ENCODE measurements around the gene USP1.

USP1 gene

GRCh38 chr1:62426237-62426636 is 10.6 kb upstream of the USP1 start:
- no peak for DNase-seq (ENCODE audit: low read depth in 2 of 2)

GRCh38 chr1:62426794-62427193 is 10.1 kb upstream of the USP1 start:
- DNase-seq (ENCODE audit: low read depth in 2 of 2), result no peak

DNA sequence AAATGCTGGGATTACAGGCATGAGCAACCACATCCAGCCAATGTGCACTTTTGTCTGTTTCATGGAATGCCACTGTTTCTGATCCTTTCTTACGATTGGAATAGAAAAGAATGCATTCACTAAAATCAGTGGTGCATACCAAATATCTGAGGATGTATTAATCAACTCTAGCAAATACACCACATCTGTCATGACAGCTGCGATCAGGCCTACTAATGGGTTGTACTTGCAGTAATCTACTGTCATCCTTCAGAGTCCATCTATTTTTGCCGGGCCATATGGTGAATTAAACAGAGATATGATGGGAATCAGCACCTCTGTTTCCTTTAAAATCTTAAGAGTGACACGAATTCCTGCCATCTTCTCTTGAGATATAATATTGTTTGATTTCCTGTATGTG is 8.5 kb upstream of the USP1 start:
- no peak for DNase-seq (ENCODE audit: low read depth in 2 of 2)

GRCh38 chr1:62429581-62429980 is 7.3 kb upstream of the USP1 start:
- DNase-seq (ENCODE audit: low read depth in 2 of 2), result no peak

DNA sequence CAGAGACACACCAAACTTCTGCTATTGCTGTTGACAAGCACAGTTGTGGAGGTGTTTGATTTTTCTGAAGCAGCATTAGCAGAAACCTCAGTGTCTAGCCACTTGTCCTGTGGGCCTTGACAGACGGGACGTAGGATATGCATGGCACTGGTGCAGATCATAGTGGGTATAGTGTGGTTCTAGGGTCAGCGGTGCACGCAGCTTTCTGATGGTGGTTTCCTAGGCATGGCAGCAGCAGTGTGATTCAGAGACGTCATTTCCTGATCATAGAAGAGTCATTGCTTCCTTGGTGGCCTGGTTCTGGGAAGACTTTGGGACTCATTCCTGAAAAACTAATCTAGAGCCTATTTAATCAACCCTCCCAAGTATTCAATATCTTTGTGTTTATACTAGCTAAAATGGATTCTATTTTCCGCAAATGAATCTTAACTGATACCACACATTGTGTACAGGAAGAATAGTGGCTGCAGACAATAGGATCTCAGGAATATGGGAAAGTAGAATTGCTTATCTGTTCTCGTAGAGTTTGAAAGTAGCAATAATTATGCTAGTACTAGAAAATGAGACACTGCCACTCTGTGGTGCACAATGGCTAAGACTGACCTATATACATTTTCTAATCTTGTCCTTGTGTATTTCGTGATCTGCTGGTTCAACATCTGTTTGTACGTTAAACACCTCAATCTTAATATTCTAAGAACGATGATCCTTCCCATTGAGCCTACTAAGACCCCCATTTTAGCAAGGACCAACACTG is 2.8 kb upstream of the USP1 start:
- DNase-seq (ENCODE audit: low read depth in 2 of 2), result no peak

DNA sequence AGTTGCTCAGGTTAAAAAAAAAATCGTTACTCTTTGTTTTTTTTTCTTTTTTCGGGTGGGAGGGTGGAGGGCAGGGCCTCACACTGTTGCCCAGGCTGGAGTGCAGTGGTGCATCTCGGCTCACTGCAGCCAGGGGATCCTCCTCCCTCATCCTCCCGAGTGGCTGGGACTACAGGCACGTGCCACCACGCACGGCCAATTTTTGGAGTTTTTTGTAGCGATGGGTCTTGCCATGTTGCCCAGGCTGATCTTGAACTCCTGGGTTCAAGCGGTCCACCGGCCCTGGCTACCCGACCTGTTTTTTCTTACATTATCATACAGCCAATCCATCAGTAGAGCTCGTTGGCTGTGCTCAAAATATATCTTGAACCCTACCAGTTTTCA is 2.2 kb upstream of the USP1 start:
- DNase-seq (ENCODE audit: low read depth in 2 of 2), result no peak

DNA sequence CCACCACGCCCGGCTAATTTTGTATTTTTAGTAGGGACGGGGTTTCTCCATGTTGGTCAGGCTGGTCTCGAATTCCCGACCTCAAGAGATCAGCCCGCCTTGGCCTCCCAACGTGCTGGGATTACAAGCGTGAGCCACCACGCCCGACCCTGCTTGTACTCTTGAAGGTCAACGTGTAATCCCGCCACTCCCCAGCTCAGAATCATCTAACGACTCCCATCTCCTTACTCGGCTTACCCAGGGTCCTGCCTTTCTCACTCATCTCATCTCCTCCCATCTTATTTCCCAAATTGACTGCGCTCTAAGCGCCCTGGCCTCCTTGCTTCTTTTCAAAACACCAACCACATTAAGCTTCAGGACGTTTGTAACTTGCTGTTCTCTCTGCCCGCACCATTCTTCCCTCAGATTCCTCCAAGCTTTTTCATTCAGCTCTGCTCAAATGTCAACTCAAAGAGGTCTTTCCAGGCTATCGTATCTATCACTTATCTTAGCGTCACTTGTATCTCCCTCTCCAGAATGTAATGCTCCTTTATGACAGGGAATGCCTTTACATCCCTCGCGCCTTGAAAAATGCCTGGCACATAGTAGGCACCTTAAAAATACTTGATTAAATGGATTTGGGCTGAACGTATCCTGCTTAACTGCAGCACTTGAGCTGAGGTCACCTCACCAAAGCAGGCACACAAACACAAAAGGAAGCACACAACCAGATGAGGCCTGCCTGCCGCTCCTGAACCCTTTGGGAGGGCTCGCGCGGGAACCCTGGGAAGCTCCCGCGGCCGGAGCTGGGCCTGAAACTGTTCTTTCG is 1.4 kb upstream of the USP1 start:
- no peak for DNase-seq (ENCODE audit: low read depth in 2 of 2)

- peak in 1 of 2 experiments; percentile 13 for DNase-seq (ENCODE audit: low read depth in 2 of 2)
These were observed 797 bp upstream of the USP1 start for GRCh38 chr1:62436039-62436465.

DNA sequence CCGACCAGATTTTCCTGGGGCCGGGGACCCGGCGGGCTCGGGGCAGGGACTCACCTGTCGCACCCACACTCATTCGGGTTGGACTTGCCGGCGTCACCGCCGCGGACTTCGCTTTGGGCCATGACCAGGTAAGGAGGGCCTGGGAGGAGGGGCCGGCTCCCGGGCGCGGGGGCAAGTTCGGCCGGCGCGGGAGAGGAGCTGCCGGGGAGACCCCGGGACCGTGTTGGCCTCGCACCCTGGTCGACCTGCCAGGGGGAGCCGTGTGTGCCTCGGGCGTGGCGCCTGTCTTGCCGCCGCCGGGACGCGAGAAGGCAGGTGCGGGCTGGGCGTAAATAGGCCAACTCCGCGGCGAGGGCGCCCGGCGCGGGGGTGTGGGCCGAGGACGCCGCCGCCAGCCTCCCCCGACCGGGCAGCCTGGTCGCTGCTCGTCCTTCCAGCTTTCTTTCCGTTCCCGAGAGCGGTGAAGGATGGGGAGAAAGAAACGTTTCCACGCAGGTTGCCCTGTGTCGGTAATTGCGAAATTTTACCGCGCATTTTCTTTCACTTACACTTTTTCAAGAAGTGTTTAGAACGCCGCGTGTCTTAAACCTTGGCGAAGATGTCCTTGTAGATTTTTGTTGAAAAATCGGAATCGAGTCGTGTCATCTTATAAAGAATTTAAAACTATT is 558 bp downstream of the USP1 start:
- no peak for DNase-seq (ENCODE audit: low read depth in 2 of 2)

DNA sequence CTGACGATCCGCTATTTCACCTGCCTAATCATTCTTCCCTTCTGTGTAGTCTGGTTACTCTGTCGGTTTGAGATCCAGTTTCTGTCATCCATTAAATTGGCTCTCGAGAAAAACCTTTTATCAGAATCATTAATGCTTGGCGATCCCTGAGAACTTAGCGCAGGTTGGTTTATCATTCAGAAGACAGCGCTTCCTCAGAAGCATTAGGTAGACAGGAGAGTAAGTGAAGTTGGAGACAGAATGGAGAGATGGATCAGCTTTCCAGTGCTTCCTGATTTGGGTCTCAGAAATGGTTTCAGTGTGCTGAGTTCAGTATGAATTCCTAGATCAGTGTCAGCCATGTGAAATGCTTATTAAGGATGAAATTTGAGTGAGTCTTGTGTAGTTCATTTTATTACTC is 1.3 kb downstream of the USP1 start:
- DNase-seq (ENCODE audit: low read depth in 2 of 2), result no peak

- no peak for DNase-seq (ENCODE audit: low read depth in 2 of 2)
These were observed 3.0 kb downstream of the USP1 start for GRCh38 chr1:62439652-62440371.

- DNase-seq (ENCODE audit: low read depth in 2 of 2), result no peak
These were observed 7.9 kb downstream of the USP1 start for GRCh38 chr1:62444701-62445100.

GRCh38 chr1:62448221-62448933 is 11.5 kb downstream of the USP1 start:
- DNase-seq (ENCODE audit: low read depth in 2 of 2), result no peak

DNA sequence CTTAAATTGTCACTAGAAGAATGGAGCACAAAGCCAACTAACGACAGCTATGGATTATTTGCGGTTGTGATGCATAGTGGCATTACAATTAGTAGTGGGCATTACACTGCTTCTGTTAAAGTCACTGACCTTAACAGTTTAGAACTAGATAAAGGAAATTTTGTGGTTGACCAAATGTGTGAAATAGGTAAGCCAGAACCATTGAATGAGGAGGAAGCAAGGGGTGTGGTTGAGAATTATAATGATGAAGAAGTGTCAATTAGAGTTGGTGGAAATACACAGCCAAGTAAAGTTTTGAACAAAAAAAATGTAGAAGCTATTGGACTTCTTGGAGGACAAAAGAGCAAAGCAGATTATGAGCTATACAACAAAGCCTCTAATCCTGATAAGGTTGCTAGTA is 13.5 kb downstream of the USP1 start:
- DNase-seq (ENCODE audit: low read depth in 2 of 2), result no peak

GRCh38 chr1:62452951-62453350 is 16.1 kb downstream of the USP1 start:
- DNase-seq (ENCODE audit: low read depth in 2 of 2), result no peak

DNA sequence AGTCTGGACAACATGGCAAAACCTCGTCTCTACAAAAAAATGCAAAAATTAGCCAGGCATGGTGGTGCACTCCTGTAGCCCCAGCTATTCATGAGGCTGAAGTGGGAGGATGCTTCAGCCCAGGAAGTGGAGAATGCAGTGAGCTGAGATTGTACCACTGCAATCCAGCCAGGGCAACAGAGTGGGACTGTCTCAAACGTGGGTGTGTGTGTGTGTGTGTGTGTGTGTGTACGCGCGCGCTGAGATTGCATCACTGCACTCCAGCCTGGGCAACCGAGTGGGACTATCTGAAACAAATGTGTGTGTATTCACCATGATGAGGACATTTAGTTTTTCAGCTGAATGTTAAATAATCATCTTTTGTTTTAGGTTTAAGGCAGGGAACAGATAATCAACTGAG is 21.1 kb downstream of the USP1 start:
- DNase-seq (ENCODE audit: low read depth in 2 of 2), result no peak

DNA sequence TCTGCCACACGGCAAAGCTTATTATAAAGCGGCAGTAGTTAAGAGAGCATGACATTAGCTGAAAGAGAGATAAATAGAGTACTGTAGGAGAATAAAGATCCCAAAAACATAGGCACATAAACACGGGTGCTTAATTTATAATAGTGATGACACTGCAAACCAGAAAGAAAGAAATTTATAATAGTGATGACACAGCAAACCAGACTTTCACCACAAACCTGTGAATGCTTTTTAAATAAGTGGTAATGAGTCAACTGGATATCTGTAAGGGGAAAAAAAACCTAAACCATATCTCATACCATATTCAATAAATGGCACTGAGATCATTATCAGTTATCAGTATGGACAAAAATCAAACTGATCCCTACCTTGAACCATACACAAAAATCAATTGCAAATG is 25.5 kb downstream of the USP1 start:
- DNase-seq (ENCODE audit: low read depth in 2 of 2), result peak; percentile 23 to 32

DNA sequence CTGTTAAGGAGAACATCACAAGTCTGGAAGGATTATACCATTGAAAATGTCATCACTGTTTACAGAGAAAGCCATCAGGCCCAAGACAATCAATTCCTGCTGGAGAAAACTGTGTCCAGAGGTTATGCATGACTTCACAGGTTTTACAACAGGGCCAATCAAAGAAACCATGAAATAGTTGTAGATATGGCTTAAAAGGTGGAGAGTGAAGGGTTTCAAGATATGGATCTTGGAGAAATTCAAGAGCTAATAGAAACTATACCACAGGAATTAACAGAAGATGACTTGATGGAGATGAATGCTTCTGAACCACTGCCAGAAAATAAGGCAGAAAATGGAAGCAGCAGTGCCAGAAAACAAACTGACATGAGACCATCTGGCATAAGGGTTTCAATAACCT is 30.2 kb downstream of the USP1 start:
- peak; percentile 20 for DNase-seq (ENCODE audit: low read depth in 2 of 2)

DNA sequence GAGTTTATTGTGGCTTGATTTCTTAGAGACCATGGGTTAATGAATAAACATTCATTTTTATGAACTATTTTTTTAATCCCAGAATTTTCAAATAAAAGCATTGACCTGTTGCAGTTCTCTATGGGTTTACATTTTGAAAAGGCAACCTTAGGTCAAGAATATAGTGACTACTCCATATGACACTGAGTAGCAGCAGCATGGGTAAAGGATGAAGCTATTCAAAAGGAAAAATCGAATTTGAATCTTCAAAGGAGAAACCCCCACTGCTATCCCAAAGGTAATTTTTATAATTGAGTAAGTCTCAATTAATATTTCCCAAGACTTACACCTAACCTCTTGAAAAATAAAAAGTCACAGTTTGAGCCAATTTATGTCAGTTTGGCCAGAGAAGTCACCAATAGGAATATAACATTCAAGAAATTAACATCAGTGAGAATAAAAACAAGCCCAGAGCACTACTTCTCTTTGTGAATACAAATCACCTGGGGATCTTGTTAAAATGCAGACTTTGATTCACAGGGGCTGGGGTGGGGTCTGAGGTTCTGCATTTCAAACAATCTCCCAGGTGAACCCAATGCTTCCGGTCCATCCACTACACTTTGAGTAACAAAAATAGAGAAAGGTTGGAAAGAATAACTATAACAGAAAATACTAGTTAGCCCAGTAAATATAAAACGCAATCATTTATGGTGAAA is 39.8 kb downstream of the USP1 start:
- DNase-seq (ENCODE audit: low read depth in 2 of 2), result no peak

DNA sequence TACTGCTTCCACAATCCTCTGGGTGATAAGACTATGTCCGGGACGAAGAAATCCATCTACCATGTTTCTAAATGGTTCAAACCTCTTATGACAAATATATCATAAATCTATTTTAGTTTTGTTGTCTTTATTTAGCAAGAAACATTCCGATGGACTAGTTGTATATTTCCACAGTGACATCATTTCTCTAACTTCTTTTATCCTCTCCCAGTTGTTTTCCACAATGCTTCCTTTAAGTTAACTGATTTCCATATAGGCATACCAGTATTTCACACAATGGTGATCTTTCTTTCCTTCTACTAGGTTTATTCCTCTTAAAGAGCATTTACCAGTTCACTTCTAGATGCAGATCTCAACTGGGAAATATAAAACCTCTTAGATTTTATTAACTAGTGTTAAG is 44.8 kb downstream of the USP1 start:
- no peak for DNase-seq (ENCODE audit: low read depth in 2 of 2)
